Endometrial microvascular endothelial cells (primary cell): ENCODE measurements around the gene ASNS. TPM values are rescaled to one million over a fixed set of nuclear protein-coding genes. Genes with fewer than 3 reads are reported as not detected.
"Not testable (repeated sequence)": the region's sequence is repeated elsewhere in the genome, so short reads cannot be mapped to it uniquely, and the experiment has no call there.

ENCODE experiments used
- in situ Hi-C: cut with HindIII; loops from 2 replicates; pipeline ENCODE4 v1.10.0; 2017; ENCODE audit warnings: low sequenced_read_pairs, low pct_unique_long_range_greater_than_20kb; ENCODE audit errors: inconsistent ontology term
- total RNA-seq: library from RNA; depleted of rRNA; stranded (reverse); fragments of >200 nt; gene quantifications from one replicate; pipeline ENCODE4 v1.2.3, GENCODE V29; 2015; ENCODE audit errors: inconsistent ontology term

The ASNS gene
- 15.6 TPM for total RNA-seq

DNA sequence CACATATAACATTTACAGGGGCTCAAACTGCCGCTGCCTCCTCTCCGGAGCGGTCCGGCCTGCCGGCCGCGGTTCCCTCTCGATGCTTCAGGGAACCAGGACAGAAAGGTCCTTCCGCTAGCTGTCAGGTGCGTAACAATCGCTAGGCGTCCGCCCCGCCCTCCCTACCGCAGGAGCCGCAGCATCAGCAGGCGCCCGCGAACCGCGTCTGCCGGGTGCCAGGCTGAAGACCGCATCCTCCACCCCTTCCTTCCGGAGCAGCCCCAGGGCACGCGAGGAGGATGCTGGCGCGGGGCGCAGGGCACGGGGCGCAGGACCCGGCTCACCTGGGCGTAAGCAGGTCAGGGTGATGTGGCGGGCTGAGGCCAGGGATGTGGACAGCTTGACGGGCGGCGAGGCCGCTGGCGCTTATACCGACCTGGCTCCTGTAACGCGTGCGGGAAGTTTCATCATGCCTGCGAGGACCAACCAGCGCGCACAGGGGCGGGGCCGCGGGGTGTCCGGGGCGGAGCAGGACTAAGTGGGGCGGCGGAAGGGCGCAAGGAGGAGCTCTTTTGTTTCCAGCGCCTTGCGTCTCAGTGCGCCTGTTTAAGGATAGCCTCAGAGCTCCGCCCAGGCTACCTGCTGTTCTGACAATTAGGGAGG is at the start of gene ASNS:
TSS of gene ASNS (minus strand) at position 384 of the 645 bp plus-strand sequence. CDS start 3,252 bp downstream, outside the sequence.
- in situ Hi-C loops = no loop called here

GRCh38 chr7:97921254-97921653 is 49.0 kb upstream of the ASNS start:
- in situ Hi-C loops = not testable (repeated sequence)

GRCh38 chr7:97915267-97915666 is 43.1 kb upstream of the ASNS start:
- in situ Hi-C loops = not testable (repeated sequence)

- in situ Hi-C loops = not testable (repeated sequence)
Measured at GRCh38 chr7:97912294-97912693, 40.1 kb upstream of the ASNS start.

GRCh38 chr7:97896893-97897292 is 24.7 kb upstream of the ASNS start:
- in situ Hi-C loops = not testable (repeated sequence)

GRCh38 chr7:97891721-97892120 is 19.5 kb upstream of the ASNS start:
- in situ Hi-C loops = not testable (repeated sequence)

DNA sequence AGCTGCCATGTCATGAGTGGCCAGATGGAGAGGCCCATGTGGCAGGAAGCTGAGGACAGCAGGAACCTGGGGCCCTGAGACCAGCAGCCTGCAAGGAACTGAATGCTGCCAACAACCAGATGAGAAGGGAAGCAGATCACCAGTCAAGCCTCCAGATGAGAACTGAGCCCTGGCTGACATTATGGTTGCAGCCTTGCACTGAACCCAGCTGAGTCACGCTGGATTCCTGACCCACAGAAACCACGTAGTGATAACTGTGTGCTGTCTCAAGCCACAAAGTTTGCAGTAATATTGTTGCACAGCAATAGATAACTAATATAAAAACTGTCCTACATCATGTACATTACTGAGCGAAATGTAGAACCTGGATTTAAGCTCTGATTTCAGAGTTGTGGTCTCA is 7.3 kb upstream of the ASNS start:
- in situ Hi-C loops = not testable (repeated sequence)

GRCh38 chr7:97874894-97875293 is 2.7 kb upstream of the ASNS start:
- in situ Hi-C loops = not testable (repeated sequence)

GRCh38 chr7:97873606-97874005 is 1.4 kb upstream of the ASNS start:
- in situ Hi-C loops = no loop called here

DNA sequence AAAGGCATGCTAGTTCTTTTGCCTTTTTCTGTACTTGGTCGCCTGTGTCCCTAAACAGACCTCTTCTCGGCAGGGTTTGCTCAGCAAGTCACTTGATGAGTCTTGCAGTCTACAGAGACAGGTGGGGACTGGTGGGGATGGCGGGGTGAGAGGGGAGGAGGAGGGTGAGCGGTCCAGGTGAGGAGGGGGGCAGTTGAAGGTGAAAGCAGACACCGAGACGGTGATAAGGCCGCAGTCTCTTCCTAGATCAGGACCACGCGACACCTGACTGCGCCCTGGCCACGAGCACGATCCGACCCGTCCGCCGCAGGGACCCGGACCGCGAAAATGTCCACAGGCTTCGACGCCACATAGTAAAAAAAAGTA is 566 bp downstream of the ASNS start:
- in situ Hi-C loops = no loop called here

DNA sequence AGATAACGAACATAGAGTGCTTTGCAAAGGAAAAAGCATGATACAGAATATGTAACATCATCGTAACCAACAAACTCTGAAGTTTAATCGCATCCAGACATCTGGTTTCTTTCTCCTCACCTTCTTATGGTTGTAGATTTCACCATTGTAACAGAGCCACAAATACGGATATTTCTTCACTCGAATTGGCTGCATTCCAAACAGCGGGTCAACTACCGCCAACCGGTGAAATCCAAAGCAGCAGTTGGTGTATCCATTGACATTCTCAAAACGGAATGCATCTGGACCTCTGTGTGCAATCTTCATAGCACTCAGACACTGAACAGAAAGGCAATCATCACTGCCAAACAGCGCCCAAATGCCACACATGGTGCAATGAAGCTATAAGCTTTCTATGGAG is 3.4 kb downstream of the ASNS start:
- in situ Hi-C loops = no loop called here

DNA sequence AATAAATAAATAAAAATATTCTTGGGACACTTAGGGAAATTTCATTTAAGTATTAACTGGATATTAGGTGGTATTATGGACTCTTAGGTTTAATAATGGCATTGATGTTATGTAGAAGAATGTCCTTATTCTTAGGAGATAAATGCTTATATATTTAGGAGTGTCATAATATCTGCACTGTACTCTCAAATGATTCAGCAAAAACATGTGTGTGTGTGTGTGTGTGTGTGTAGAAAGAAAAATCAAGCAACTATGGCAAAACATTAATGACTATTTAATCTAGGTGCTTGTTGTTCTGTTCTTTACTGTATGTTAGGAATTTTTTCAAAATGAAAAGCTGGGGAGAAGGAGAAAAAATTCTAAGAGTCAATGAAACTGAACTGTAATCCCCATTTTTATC is 3.9 kb downstream of the ASNS start:
- in situ Hi-C loops = no loop called here

DNA sequence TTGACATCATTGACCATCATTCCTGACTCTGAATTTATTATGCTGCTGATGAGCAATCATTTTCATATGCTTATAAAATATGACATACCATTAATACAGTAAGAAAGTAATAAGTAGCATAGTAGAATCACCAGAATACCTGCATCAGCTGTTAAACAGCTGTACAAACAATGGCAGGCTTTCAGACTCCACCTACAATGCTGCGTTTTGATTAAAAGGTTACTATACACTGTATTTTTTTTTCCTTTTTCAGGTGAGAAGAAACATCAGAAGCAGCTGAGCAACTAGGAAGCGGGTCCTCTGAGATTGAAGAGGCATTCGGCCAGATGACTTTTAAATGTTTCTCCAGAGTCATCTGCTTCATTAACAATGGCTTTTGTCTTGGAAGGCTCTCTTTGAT is 7.1 kb downstream of the ASNS start:
- in situ Hi-C loops = no loop called here

DNA sequence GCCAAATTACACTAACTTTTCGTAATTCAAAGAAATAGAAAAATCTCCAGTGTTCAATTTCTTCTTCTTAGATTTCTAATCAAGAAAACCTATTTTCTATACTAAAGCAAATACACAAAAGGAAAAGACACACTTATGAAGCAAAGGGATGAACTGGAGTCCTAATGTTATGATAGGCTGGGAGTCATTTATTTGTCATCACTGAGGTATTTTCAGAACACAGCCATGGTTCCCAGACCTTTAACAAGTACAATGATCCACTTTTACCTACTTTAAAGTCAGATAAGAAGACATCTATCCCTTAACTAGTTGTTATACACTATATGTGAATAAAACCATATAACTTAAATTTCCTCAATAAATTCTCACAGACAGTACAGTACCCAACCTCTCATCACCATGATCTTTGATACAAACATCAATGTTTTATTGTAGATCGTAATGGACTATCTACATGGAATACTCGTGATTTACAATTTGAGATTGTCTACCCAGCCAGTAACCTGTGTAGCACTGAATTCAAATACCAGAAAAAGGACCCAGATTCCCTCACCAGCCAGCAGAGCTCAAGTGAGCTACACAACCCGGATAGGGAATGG is 12.5 kb downstream of the ASNS start:
- in situ Hi-C loops = no loop called here

GRCh38 chr7:97858221-97858620 is 14.0 kb downstream of the ASNS start:
- in situ Hi-C loops = no loop called here

GRCh38 chr7:97857544-97857943 is 14.7 kb downstream of the ASNS start:
- in situ Hi-C loops = no loop called here

DNA sequence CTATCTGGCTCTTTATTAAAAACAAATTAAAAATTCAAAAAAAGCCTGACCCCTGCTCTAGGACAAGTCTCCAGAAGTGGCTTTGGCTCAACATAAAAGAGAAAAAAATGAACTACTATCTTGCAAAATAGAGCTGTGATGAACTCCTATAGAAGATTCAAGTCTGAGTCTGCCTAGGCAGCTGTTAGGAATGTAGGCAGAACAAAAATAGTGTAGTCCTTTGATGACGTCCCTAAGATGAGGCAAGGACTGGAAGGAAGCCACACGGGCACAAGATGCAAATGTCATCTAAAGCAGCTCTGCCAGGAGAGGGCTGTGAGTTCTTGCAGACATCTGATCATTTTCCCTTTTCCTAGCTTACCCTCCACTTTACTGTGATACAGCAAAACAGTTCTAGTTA is 20.5 kb downstream of the ASNS start:
- in situ Hi-C loops = no loop called here

GRCh38 chr7:97850262-97851031 is 21.8 kb downstream of the ASNS start:
- in situ Hi-C loops = not testable (repeated sequence)

DNA sequence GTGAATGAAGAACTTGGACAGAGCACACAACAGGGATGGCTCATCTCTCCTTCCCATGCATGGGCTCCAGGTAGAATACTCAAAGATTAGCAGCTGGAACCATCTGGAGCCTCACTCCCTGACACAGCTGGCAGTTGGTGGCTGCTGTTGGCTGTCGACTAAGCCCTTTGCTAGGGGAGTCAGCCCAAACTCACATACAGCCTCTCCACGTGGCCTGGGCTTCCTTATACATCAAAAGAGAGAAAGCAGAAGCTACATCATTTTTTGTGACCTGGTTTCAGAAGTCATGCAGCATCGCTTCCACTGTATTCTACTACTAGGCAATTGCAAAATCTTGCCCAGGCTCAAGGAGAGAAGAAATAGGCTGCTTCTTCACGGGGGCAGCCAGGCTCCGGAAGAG is 24.4 kb downstream of the ASNS start:
- in situ Hi-C loops = no loop called here

- in situ Hi-C loops = no loop called here
Measured at GRCh38 chr7:97846945-97847344, 25.3 kb downstream of the ASNS start.
